ENCODE data around the gene WFDC1.

Gene WFDC1, protein sequence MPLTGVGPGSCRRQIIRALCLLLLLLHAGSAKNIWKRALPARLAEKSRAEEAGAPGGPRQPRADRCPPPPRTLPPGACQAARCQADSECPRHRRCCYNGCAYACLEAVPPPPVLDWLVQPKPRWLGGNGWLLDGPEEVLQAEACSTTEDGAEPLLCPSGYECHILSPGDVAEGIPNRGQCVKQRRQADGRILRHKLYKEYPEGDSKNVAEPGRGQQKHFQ

DNA sequence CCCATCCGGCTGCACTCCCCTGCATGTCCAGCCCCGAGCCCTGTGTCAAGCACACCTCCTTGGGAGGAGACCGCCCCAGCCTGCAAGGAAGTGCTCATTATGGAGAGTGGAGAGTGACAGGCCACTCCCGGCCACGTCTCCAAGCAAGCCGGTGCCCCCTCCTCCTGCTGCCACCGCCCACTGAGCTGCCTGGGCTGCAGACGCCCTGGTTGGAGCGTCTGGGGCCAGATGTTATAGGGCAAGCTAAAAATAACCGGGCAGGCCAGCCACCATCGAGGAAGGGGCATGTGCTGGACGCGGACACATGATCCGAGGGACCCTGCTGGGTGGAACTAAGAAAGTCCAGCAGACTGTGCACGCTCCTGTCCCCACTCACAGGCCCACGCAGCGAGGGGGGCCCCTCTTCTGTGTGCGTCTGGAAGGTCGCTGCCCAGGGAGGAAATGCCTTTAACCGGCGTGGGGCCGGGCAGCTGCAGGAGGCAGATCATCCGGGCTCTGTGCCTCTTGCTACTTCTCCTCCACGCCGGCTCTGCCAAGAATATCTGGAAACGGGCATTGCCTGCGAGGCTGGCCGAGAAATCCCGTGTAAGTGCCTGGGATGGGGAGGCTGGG, at the start of gene WFDC1:
Gene WFDC1 (plus strand): TSS at position 348 of the 612 bp plus-strand sequence. CDS start 94 bp downstream, at position 442.
- FAIRE-seq = no peak
- TF ChIP-seq, protein P1, sequence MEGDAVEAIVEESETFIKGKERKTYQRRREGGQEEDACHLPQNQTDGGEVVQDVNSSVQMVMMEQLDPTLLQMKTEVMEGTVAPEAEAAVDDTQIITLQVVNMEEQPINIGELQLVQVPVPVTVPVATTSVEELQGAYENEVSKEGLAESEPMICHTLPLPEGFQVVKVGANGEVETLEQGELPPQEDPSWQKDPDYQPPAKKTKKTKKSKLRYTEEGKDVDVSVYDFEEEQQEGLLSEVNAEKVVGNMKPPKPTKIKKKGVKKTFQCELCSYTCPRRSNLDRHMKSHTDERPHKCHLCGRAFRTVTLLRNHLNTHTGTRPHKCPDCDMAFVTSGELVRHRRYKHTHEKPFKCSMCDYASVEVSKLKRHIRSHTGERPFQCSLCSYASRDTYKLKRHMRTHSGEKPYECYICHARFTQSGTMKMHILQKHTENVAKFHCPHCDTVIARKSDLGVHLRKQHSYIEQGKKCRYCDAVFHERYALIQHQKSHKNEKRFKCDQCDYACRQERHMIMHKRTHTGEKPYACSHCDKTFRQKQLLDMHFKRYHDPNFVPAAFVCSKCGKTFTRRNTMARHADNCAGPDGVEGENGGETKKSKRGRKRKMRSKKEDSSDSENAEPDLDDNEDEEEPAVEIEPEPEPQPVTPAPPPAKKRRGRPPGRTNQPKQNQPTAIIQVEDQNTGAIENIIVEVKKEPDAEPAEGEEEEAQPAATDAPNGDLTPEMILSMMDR (IDR thresholded peaks at IDR 0.05; ENCODE audit: insufficient read depth, missing control alignments) = no peak
- no peak for DNase-seq (ENCODE audit: insufficient read length, low spot score)

DNA sequence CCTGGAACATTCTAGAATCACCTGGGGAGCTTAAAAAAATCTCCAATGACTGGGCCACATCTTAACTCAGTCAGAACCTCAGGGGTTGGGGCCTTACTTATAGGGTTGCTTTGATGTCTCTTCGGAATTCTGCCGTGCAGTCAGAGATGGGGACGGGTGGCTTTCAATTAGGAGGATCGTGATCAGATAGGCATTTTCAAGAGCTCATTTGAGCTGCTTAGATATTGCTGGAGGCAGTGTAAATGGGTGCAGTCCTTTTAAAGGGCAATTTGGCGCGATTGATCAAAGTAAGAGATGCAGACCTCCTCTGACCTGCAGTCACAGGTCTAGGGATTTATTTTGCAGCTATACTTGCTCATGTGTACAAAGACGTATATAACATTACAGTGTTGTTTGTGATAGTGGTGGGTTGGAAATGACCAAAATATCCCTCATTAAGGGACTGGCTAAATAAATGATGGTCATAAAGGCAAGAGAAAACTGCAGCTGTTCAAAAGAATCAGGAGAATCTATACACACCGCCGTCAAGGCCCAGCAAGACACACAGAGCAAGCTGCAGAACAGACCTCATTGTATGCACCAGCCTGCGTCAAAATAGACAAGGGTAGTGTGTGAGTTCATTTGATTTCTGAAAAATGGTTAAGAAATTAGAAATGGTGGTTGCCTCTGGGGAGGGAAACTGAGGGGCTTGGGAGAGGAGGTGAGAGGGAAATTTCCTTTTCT, 48.6 kb upstream of the WFDC1 start:
- DNase-seq (ENCODE audit: insufficient read length, low spot score) (no peak), FAIRE-seq (no peak)
- TF ChIP-seq, protein P1 (IDR thresholded peaks at IDR 0.05; ENCODE audit: insufficient read depth, missing control alignments) = no peak

DNA sequence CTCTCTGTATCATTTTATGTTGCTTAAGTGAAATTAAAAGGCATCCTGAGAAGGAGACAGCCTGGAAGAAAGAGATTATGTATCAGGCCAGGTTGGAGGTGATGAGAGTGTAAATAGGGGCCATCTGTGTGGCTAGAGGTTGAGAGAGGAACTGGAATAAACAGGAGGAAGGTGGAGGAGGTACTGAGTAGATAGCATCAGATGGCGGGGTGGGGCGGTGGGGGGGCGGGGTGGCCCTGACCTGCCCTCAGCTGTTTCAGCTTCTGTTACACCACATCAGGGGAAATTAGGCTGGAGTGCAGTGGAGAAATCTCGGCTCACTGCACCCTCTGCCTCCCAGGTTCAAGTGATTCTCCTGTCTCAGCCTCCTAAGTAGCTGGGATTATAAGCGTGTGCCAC, 48.0 kb upstream of the WFDC1 start:
- DNase-seq (ENCODE audit: insufficient read length, low spot score) (no peak), FAIRE-seq (no peak)
- TF ChIP-seq, protein P1 (IDR thresholded peaks at IDR 0.05; ENCODE audit: insufficient read depth, missing control alignments) = no peak

DNA sequence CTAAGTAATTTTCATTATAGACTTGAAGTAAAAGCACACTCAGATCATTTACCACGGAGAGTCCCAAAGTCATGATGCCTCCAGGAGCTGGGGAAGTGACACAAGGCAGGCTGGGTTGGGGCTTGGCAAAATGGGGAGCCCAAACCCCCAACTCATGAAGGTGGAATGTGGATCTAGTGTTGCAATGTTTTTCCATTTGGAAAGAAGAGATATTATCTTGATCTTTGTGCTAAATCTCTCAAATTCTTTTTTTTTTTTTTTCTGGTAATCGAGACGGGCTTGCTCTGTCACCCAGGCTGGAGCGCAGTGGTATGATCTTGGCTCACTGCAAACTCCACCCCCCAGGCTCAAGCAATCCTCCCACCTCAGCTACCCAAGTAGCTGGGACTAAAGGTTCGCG, 47.3 kb upstream of the WFDC1 start:
- FAIRE-seq (no peak), DNase-seq (ENCODE audit: insufficient read length, low spot score) (no peak)
- TF ChIP-seq, protein P1 (IDR thresholded peaks at IDR 0.05; ENCODE audit: insufficient read depth, missing control alignments) = no peak

DNA sequence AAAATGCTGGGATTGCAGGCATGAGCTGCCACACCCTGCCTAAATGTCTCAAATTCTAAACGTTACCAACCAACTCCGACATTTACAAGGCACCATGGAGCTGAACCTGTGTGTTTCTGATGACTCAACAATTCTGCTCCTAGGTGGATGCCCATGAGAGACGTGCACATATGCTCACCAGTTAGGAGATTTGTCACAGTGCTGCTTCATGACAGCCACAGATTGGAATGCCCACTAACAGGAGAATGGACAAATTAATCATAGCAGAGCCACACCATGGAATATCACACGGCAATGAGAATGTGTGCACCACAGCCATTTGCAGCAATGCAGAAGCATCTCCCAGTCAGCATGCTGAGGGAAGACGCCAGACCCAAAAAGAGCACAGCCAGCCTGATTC, 46.8 kb upstream of the WFDC1 start:
- FAIRE-seq (no peak), DNase-seq (ENCODE audit: insufficient read length, low spot score) (no peak)
- TF ChIP-seq, protein P1 (IDR thresholded peaks at IDR 0.05; ENCODE audit: insufficient read depth, missing control alignments) = no peak

DNA sequence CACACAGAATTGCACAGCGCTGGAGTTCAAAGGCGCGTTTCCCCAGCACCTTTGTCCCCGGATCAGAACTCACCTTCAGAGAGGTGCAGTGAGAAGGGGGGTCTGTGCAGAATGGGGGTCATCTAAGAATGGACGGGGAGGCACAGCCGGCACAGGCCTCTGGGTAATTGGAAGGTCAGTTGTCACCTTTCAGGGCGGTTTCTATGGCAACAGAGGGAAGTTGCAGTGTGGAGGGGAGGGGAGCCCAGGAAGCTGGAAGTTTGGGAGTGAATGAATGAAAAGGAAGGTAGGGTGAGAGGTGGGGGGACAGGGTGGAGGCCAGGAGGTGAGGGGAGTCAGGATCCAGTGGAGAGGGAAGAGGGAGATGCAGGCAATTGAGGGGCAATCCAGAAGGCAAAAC, 42.5 kb upstream of the WFDC1 start:
- DNase-seq (ENCODE audit: insufficient read length, low spot score) = no peak
- no peak for FAIRE-seq
- TF ChIP-seq, protein P1 (IDR thresholded peaks at IDR 0.05; ENCODE audit: insufficient read depth, missing control alignments) = no peak

DNA sequence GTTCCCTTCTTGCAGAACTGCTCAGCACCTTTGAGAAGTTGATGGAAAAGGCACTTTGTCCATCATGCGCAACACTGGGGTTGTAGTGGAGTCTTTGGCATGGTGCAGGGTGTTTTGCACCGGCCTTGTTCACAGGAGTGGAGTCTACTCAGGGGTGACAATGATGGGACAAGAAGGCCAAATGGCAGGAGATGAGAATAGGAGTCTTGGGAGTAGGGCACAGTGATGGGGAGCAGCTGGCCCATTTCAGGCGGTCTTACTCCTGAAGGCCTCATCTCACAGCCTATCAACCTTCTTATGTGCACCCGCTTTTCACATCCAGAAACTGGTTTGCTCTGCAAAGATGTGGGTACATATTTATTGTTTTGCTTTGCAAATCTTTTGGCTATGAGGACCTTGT, 41.5 kb upstream of the WFDC1 start:
- FAIRE-seq (no peak), DNase-seq (ENCODE audit: insufficient read length, low spot score) (no peak)
- TF ChIP-seq, protein P1 (IDR thresholded peaks at IDR 0.05; ENCODE audit: insufficient read depth, missing control alignments) = no peak

Data from D721Med (cell line).